ENCODE data around the gene LRTM2.

GRCh38 chr12:1810201-1810930 lies 10.0 kb upstream of the LRTM2 start:
- TF ChIP-seq POLR2AphosphoS5 (IDR thresholded peaks at IDR 0.05; ENCODE audit: low read depth, low read length), result no peak
- TF ChIP-seq TAF1 (IDR thresholded peaks at IDR 0.05; ENCODE audit: borderline replicate concordance, low read depth, low read length), result no peak
- TF ChIP-seq POLR2A (IDR thresholded peaks at IDR 0.05; ENCODE audit: low read depth, low read length), result no peak
